ENCODE data around the gene OR4D10.
"Not testable (repeated sequence)": the region's sequence is repeated elsewhere in the genome, so short reads cannot be mapped to it uniquely, and the experiment has no call there.

The OR4D10 gene

GRCh38 chr11:59473015-59473414 is at the start of gene OR4D10:
OR4D10 (plus strand) TSS chr11:59473315; CDS start chr11:59477430, 4,115 bp downstream.
- no peak for DNase-seq (ENCODE audit: low read depth in 2 of 2)

GRCh38 chr11:59423835-59424234 is 49.3 kb upstream of the OR4D10 start:
- DNase-seq (ENCODE audit: low read depth in 2 of 2) = no peak

- DNase-seq (ENCODE audit: low read depth in 2 of 2) = no peak
Measured at GRCh38 chr11:59425131-59425530, 48.0 kb upstream of the OR4D10 start.

- DNase-seq (ENCODE audit: low read depth in 2 of 2) = no peak
Measured at GRCh38 chr11:59426361-59427067, 46.6 kb upstream of the OR4D10 start, which contains the start of gene OR5A2. OR5A2 (minus strand) TSS chr11:59426413; CDS start chr11:59422953, 3,460 bp downstream.

- DNase-seq (ENCODE audit: low read depth in 2 of 2) = no peak
Measured at GRCh38 chr11:59427068-59427382, 46.1 kb upstream of the OR4D10 start.

- peak in 1 of 2 donors; percentile 3 for DNase-seq (ENCODE audit: low read depth in 2 of 2)
Measured at GRCh38 chr11:59429924-59430516, 43.1 kb upstream of the OR4D10 start.

- no peak for DNase-seq (ENCODE audit: low read depth in 2 of 2)
Measured at GRCh38 chr11:59436169-59436568, 36.9 kb upstream of the OR4D10 start, which contains the start of gene OR5A1. OR5A1 (plus strand) TSS chr11:59436469; CDS start chr11:59443169, 6,700 bp downstream.

GRCh38 chr11:59437770-59438169 is 35.3 kb upstream of the OR4D10 start:
- DNase-seq (ENCODE audit: low read depth in 2 of 2) = no peak

- DNase-seq (ENCODE audit: low read depth in 2 of 2) = not testable (repeated sequence)
Measured at GRCh38 chr11:59445624-59446023, 27.5 kb upstream of the OR4D10 start.

- DNase-seq (ENCODE audit: low read depth in 2 of 2) = no peak
Measured at GRCh38 chr11:59448484-59448883, 24.6 kb upstream of the OR4D10 start.

GRCh38 chr11:59456661-59457060 is 16.5 kb upstream of the OR4D10 start, which contains the start of gene OR4D6:
OR4D6 (plus strand) TSS chr11:59456961; CDS start chr11:59456961, 0 bp downstream.
- no peak for DNase-seq (ENCODE audit: low read depth in 2 of 2)

- no peak for DNase-seq (ENCODE audit: low read depth in 2 of 2)
Measured at GRCh38 chr11:59459916-59460315, 13.2 kb upstream of the OR4D10 start.

GRCh38 chr11:59463190-59463641 is 9.9 kb upstream of the OR4D10 start:
- no peak for DNase-seq (ENCODE audit: low read depth in 2 of 2)

- no peak for DNase-seq (ENCODE audit: low read depth in 2 of 2)
Measured at GRCh38 chr11:59475176-59475575, 2.1 kb downstream of the OR4D10 start.

GRCh38 chr11:59479906-59480305 is 6.8 kb downstream of the OR4D10 start:
- no peak for DNase-seq (ENCODE audit: low read depth in 2 of 2)

- no peak for DNase-seq (ENCODE audit: low read depth in 2 of 2)
Measured at GRCh38 chr11:59480359-59480758, 7.2 kb downstream of the OR4D10 start.

- no peak for DNase-seq (ENCODE audit: low read depth in 2 of 2)
Measured at GRCh38 chr11:59501931-59502330, 28.8 kb downstream of the OR4D10 start.

- DNase-seq (ENCODE audit: low read depth in 2 of 2) = no peak
Measured at GRCh38 chr11:59503276-59503675, 30.2 kb downstream of the OR4D10 start, which contains the start of gene OR4D11. OR4D11 (plus strand) TSS chr11:59503576; CDS start chr11:59503576, 0 bp downstream.

GRCh38 chr11:59510941-59511589 is 38.0 kb downstream of the OR4D10 start, which contains the start of gene OR4D9:
OR4D9 (plus strand) TSS chr11:59511539; CDS start chr11:59514913, 3,374 bp downstream.
- no peak for DNase-seq (ENCODE audit: low read depth in 2 of 2)

- DNase-seq (ENCODE audit: low read depth in 2 of 2) = no peak
Measured at GRCh38 chr11:59511675-59512074, 38.6 kb downstream of the OR4D10 start.

- not testable (repeated sequence) for DNase-seq (ENCODE audit: low read depth in 2 of 2)
Measured at GRCh38 chr11:59520139-59520538, 47.0 kb downstream of the OR4D10 start.

GRCh38 chr11:59520741-59521140 is 47.6 kb downstream of the OR4D10 start:
- no peak for DNase-seq (ENCODE audit: low read depth in 2 of 2)
